NOMO-1 treated with DMSO at 0.1 percent for 48 hours (cell line): ENCODE measurements around the gene TAT.
"Not testable (repeated sequence)": the region's sequence is repeated elsewhere in the genome, so short reads cannot be mapped to it uniquely, and the experiment has no call there.

ENCODE experiments used
- DNase-seq: peaks from one replicate; lab custom pipeline; 2025; ENCODE audit not compliant: unreplicated experiment; lab: John Stamatoyannopoulos, UW

The TAT gene

DNA sequence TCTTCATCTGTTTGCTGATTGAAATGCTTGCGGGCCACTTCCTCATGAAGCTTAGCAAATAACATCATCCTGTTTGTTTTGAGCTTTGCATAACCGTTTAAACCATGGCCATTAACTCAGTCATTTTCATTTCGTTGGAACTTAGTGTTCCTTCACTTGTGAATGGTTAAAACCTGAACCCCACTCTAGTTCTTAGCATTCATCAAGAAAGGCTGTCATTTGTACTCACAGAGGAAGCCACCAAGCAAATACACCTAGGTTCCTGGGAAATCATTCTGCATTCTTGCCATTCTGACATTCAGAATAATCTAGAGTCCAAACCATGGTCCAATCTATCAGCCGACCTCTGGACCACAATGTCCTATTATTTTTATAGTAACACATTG is 8.4 kb upstream of the TAT start:
- no peak for DNase-seq

GRCh38 chr16:71584543-71585317 is 7.8 kb upstream of the TAT start:
- no peak for DNase-seq

DNA sequence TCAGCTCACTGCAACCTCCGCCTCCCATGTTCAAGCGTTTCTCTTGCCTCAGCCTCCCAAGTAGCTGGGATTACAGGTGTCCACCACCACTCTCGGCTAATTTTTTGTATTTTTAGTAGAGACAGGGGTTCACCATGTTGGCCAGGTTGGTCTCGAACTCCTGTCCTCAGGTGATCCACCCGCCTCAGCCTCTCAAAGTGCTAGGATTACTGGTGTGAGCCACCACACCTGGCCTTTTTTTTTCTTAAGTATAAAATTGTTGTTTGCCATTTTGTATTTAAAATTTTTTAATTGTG is 5.6 kb upstream of the TAT start:
- not testable (repeated sequence) for DNase-seq

GRCh38 chr16:71574702-71575101 is 2.2 kb downstream of the TAT start:
- DNase-seq: no peak

- no peak for DNase-seq
Observed at GRCh38 chr16:71573387-71574094, 3.4 kb downstream of the TAT start.

DNA sequence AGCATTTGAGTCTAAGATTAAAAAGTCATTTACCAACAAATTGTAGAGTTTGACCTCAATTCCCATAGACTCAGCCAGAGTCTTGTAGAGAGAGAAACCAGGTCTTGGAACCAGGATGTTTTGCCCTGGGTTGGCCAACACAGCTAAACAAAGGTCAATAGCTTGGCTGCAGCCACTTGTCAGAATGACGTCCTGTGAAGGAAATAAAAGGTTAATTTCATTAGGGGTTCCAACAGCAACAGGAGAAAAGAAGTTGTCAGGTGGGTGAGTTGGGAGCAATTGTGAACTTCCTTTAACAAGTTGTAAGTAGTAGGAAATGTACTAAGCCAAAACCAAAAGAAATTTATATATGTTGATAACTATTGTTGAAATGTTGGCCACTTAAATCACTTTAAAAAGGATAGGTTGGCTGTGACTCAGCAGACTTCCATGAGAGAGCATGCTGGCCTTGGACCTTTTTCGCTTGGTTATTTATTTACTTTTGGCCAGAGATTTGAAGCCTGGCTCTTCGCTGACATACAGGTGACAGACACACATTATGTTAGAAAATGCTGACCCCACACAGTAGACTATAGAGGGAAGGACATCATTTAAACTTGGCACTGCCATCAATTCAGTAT is 4.3 kb downstream of the TAT start:
- no peak for DNase-seq

DNA sequence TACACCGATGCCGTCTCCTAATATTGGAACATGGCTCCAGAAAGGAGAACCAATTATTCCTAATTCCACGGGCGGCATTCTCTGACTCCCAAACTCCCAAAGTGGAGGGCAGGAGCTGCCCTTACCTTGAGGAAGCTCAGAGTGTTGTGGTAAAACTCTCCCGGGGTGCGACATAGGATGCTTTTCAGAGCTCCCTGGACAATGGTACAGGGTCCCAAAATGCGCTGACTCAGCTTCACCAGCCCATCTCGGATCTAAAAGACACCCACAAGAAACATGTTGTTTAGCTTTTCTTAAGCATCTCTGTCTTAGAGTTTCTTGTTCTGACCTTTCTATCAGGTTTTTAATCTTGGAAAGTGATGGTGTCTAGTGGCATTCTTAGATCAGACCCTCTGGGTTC is 6.7 kb downstream of the TAT start:
- no peak for DNase-seq

- DNase-seq: no peak
Observed at GRCh38 chr16:71569621-71570020, 7.3 kb downstream of the TAT start.

DNA sequence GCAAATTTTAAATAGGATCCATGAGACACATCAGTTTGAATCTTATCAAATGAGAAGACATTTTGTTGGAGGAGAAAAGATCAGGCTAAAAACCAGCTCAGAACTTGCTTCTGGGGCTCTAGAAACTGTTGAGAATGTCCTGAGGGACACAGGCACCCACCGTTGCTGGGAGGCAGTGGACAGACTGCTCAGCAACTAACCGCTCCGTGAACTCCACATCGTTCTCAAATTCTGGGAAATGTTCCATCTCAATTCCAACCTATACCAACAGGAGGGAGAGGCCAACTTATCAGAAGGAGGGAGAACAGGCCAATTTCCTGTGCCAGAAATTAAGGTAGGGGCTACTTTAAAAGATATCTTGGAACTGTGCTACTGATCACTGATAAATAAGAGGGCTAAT is 8.3 kb downstream of the TAT start:
- DNase-seq: no peak

- no peak for DNase-seq
Observed at GRCh38 chr16:71567931-71568330, 9.0 kb downstream of the TAT start.

- DNase-seq: peak; percentile 26
Observed at GRCh38 chr16:71565812-71566700, 10.8 kb downstream of the TAT start.

GRCh38 chr16:71564335-71564967 is 12.4 kb downstream of the TAT start:
- peak; percentile 99 for DNase-seq

DNA sequence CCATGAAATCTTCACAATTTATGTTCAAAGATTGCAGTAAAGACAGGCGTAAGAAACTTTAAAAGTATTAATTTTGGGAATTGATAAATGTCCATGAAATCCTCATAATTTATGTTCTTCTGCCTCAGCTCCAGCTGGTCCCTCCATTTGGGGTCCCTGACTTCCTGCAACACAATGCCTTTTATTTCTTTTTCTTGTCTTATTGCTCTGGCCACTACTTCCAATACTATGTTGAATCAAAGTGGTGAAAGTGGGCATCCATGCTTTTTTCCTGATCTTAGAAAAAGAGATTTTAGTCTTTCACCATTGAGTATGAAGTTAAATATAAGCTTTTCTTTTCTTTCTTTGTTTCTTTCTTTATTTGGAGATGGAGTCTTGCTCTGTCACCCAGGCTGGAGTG is 14.3 kb downstream of the TAT start:
- no peak for DNase-seq

DNA sequence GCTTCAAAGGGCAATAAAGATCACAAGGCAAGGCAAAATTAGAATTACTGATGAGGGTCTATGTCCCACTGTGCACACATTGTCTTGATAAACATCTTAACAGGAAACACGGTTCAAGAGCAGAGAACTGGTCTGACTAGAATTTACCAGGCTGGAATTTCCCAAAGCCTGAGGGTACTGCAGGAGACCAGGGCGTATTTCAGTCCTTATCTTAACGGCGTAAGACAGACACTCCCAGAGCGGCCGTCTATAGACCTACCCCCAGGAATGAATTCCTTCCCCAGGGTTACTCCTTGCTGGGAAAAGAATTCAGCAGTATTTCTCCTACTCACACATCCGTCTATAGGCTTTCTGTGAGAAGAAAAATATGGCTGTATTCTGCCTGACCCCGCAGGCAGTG is 15.0 kb downstream of the TAT start:
- DNase-seq: not testable (repeated sequence)

DNA sequence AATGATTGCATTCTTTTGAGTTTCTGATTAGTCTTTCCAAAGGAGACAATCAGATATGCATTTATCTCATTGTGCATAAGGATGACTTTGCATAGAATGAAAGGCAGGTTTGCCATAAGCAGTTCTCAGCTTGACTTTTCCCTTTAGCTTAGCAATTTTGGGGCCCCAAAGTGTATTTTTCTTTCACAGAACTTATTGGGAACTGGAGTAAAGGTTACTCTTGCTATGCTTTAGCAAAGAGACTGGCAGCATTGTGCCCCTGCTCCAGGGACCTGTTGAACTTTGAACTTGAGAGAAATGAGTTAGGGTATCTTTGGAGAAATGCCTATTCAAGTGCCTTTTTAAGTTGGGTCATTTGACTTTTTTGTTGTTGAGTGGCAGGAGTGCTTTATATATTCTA is 17.0 kb downstream of the TAT start:
- DNase-seq: no peak

- no peak for DNase-seq
Observed at GRCh38 chr16:71557954-71558582, 18.8 kb downstream of the TAT start.

GRCh38 chr16:71557299-71557698 is 19.6 kb downstream of the TAT start:
- DNase-seq: no peak

- DNase-seq: no peak
Observed at GRCh38 chr16:71555230-71555891, 21.5 kb downstream of the TAT start.

DNA sequence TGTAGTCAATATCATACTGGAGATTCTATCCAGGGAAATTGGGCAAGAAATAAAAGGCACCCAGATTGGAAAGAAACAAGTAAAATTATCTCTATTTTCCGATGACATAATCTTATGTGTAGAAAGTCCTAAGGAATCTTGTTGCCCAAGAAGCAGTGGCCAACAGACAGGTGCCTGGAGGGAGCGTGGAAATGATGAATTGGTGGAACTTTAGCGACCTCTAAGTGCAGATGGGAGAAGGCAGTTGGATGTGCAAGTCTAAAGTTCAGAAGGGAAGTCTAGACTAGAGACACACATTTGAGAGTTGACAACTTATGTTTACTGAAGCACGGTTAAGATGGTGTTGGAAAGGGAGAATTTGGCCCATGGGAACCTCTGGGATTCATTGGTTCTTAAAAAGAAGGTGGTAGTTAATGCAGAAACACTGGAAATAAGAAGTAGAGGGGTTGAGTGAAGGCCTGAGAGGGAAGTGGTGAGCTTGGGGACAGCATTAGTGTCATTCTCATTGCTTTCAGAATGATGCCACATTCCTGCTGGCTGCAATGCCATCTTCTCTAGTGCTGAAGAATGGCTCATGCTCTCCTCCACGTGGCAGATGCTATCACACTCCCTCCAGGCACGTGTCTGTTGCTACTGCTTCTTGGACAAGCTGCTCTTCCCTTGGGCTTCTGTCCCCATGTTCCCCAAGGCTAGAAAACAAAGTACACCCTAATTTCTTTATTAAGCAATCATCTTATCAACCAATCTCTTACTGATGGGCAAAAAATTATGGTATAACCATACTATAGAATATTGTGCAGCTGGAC is 24.0 kb downstream of the TAT start:
- no peak for DNase-seq
